OCI-LY3 (cell line): ENCODE results near the gene EPHB2.

ENCODE experiments used
- EZH2phosphoT487 ChIP-seq: fragments of 200-600 bp; shearing (Covaris generic); IDR thresholded peaks from 2 replicates; pipeline ENCODE4 v1.6.1; 2018; ENCODE audit warnings: antibody characterized with exemption, mixed run types, low read depth
- TF ChIP-seq, protein P1 (sequence below): fragments of 200-600, 300-600 bp; sonication (generic); IDR thresholded peaks from 2 replicates; pipeline ENCODE4 v1.5.1; 2014; ENCODE audit warnings: antibody characterized with exemption, low read length, low read depth

- TF ChIP-seq, protein P1, sequence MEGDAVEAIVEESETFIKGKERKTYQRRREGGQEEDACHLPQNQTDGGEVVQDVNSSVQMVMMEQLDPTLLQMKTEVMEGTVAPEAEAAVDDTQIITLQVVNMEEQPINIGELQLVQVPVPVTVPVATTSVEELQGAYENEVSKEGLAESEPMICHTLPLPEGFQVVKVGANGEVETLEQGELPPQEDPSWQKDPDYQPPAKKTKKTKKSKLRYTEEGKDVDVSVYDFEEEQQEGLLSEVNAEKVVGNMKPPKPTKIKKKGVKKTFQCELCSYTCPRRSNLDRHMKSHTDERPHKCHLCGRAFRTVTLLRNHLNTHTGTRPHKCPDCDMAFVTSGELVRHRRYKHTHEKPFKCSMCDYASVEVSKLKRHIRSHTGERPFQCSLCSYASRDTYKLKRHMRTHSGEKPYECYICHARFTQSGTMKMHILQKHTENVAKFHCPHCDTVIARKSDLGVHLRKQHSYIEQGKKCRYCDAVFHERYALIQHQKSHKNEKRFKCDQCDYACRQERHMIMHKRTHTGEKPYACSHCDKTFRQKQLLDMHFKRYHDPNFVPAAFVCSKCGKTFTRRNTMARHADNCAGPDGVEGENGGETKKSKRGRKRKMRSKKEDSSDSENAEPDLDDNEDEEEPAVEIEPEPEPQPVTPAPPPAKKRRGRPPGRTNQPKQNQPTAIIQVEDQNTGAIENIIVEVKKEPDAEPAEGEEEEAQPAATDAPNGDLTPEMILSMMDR, result no peak
- TF ChIP-seq EZH2phosphoT487, result no peak
These were observed 3.8 kb downstream of the EPHB2 start for GRCh38 chr1:22714455-22714854.
